HEK293T (cell line): Measurements from ENCODE around the gene ALKAL2.

Source experiments
- HDGF ChIP-seq: fragments of 450-650 bp; IDR thresholded peaks from 2 replicates; pipeline ENCODE4 v1.6.1; 2017; ENCODE audit warnings: antibody characterized with exemption, borderline replicate concordance
- PKNOX1 ChIP-seq: fragments of 450-650 bp; IDR thresholded peaks from 2 replicates; pipeline ENCODE4 v1.6.1; 2016
- SP1 ChIP-seq: fragments of 450-650 bp; IDR thresholded peaks from 2 replicates; pipeline ENCODE4 v1.6.1; 2017
- SUZ12 ChIP-seq: fragments of 450-650 bp; IDR thresholded peaks from 2 replicates; pipeline ENCODE4 v1.6.1; 2016; ENCODE audit warnings: mild to moderate bottlenecking

GRCh38 chr2:316381-316780, 28.5 kb upstream of the ALKAL2 start:
- TF ChIP-seq HDGF (no peak), PKNOX1 (no peak), SP1 (no peak), SUZ12 (no peak)
